ENCODE data around the gene DSCAML1. TPM values are rescaled to one million over a fixed set of nuclear protein-coding genes. Genes with fewer than 3 reads are reported as not detected.

The DSCAML1 gene
- total RNA-seq, 6 experiments from 2014 or later: not detected

GRCh38 chr11:117417342-117417741, 379.7 kb downstream of the DSCAML1 start:
- Mint-ChIP-seq H3K9me3 (no peaks in the 10 kb centered on the region), H3K27ac (no peak overlapping the region), H3K4me3 (no peak overlapping the region)

GRCh38 chr11:117415358-117415896, 381.6 kb downstream of the DSCAML1 start:
- Mint-ChIP-seq H3K27me3 (ENCODE audit: insufficient read depth) (peaks cover 8% of the 10 kb centered on the region), H3K36me3 (ENCODE audit: low read depth) (peaks cover 16% of the 10 kb centered on the region), H3K27ac (no peak overlapping the region), H3K9me3 (no peaks in the 10 kb centered on the region), H3K4me1 (ENCODE audit: low read depth) (no peaks in the 10 kb centered on the region), H3K4me3 (no peak overlapping the region)
- TF ChIP-seq CTCF (IDR thresholded peaks at IDR 0.05): no peak
- DNase-seq: no peak

More at GRCh38 chr11:117417342-117417741, 379.7 kb downstream of the DSCAML1 start:
- TF ChIP-seq CTCF (IDR thresholded peaks at IDR 0.05): no peak
- Mint-ChIP-seq H3K27me3 (ENCODE audit: insufficient read depth) (peaks cover 14% of the 10 kb centered on the region), H3K4me1 (ENCODE audit: low read depth) (no peaks in the 10 kb centered on the region), H3K36me3 (ENCODE audit: low read depth) (peaks cover 12% of the 10 kb centered on the region)
- no peak for DNase-seq

GRCh38 chr11:117414724-117415123, 382.3 kb downstream of the DSCAML1 start:
- no peak for DNase-seq
- peaks cover 20% of the 10 kb centered on the region for H3K36me3 Mint-ChIP-seq (ENCODE audit: low read depth)
- no peaks in the 10 kb centered on the region for H3K9me3 Mint-ChIP-seq
- H3K4me3 Mint-ChIP-seq: no peak overlapping the region
- H3K27ac Mint-ChIP-seq: no peak overlapping the region
- H3K27me3 Mint-ChIP-seq (ENCODE audit: insufficient read depth): peaks cover 8% of the 10 kb centered on the region
- H3K4me1 Mint-ChIP-seq (ENCODE audit: low read depth): no peaks in the 10 kb centered on the region
- no peak for TF ChIP-seq CTCF (IDR thresholded peaks at IDR 0.05)

- DNase-seq: no peak
- no peak for TF ChIP-seq CTCF (IDR thresholded peaks at IDR 0.05)
- Mint-ChIP-seq H3K9me3 (no peaks in the 10 kb centered on the region), H3K27me3 (ENCODE audit: insufficient read depth) (peaks cover 11% of the 10 kb centered on the region), H3K4me3 (no peak overlapping the region), H3K36me3 (ENCODE audit: low read depth) (peaks cover 25% of the 10 kb centered on the region), H3K27ac (no peak overlapping the region), H3K4me1 (ENCODE audit: low read depth) (no peaks in the 10 kb centered on the region)
These were observed 383.4 kb downstream of the DSCAML1 start for GRCh38 chr11:117413616-117414015.

GRCh38 chr11:117412653-117413275, 384.3 kb downstream of the DSCAML1 start:
- TF ChIP-seq CTCF (IDR thresholded peaks at IDR 0.05): no peak
- H3K4me1 Mint-ChIP-seq (ENCODE audit: low read depth): no peaks in the 10 kb centered on the region

More at GRCh38 chr11:117412653-117413275, 384.3 kb downstream of the DSCAML1 start:
- no peak for DNase-seq
- Mint-ChIP-seq H3K27me3 (ENCODE audit: insufficient read depth) (peaks cover 8% of the 10 kb centered on the region), H3K4me3 (no peak overlapping the region), H3K9me3 (no peaks in the 10 kb centered on the region), H3K27ac (no peak overlapping the region), H3K36me3 (ENCODE audit: low read depth) (peaks cover 34% of the 10 kb centered on the region)
